ENCODE data around the gene RREB1.

- TF ChIP-seq POLR2A (IDR thresholded peaks at IDR 0.05; ENCODE audit: low read depth) (no peak), CTCF (IDR thresholded peaks at IDR 0.05) (no peak), POLR2AphosphoS5 (IDR thresholded peaks at IDR 0.05) (no peak)
Measured at GRCh38 chr6:7184502-7184901, 76.7 kb downstream of the RREB1 start.
